B cell (primary cell): ENCODE data around the gene GGTA1. TPM values are rescaled to one million over a fixed set of nuclear protein-coding genes. Genes with fewer than 3 reads are reported as not detected.

Experiments used
- ATAC-seq: fragments of 200-7000 bp; cut with Tn5 transposase; one replicate; pipeline ENCODE4 v1.10.0; 2021; ENCODE audit warnings: low read depth, mild to moderate bottlenecking, moderate number of reproducible peaks, moderate library complexity
- CTCF ChIA-PET: fragments of 350-600 bp; sonication (Branson Sonifier 250); formaldehyde crosslinking; loops from one replicate; lab custom pipeline; 2021; ENCODE audit warnings: antibody characterized with exemption, inconsistent platforms; lab: Charles Lee
- POLR2A ChIA-PET: fragments of 350-600 bp; sonication (Branson Sonifier 250); formaldehyde crosslinking; loops from one replicate; lab custom pipeline; 2021; ENCODE audit warnings: antibody characterized with exemption; lab: Charles Lee
- DNase-seq: peaks from one replicate; pipeline ENCODE4 v3.0.0; 2013
- H2AFZ ChIP-seq: 2 replicates; pipeline ENCODE4 v1.6.1; 2012; ENCODE audit warnings: mild to moderate bottlenecking, low read depth, low read length; ENCODE audit not compliant: insufficient read depth, poor library complexity, severe bottlenecking
- H3K27ac ChIP-seq, 2 donors: 1 replicate in 1 of 2; 2 replicates in 1 of 2; pipeline ENCODE4 v1.5.1; 2012 to 2013; ENCODE audit warnings: low read length in 2 of 2, mild to moderate bottlenecking in 2 of 2, moderate library complexity in 1 of 2
- H3K27me3 ChIP-seq, 4 experiments: fragments of 200-600 bp in 1 of 4; sonication (generic) in 1 of 4; replicated peaks in 1 of 4; 1 replicate in 2 of 4; 2 replicates in 2 of 4; pipeline versions ENCODE4 v1.6.1 to v1.7.0; 2013 to 2016; ENCODE audit warnings: low read length in 3 of 4, mild to moderate bottlenecking in 2 of 4, mixed read lengths in 1 of 4, moderate library complexity in 1 of 4; ENCODE audit not compliant: insufficient read depth in 4 of 4, control insufficient read depth in 3 of 4; ENCODE audit errors: control extremely low read depth in 1 of 4
- H3K36me3 ChIP-seq, 2 experiments: replicated peaks in 1 of 2; 1 replicate in 1 of 2; 2 replicates in 1 of 2; pipeline versions ENCODE4 v1.6.1 to v1.7.1; 2013; ENCODE audit warnings: low read length in 1 of 2; ENCODE audit not compliant: insufficient read depth in 2 of 2, control insufficient read depth in 1 of 2; ENCODE audit errors: control extremely low read depth in 1 of 2, extremely low read depth in 1 of 2
- H3K4me1 ChIP-seq, 2 donors: fragments of 200-600 bp in 1 of 2; sonication (generic) in 1 of 2; 1 replicate in 1 of 2; 2 replicates in 1 of 2; pipeline versions ENCODE4 v1.5.1 to v1.6.1; 2013 to 2017; ENCODE audit warnings: low read length in 2 of 2; ENCODE audit not compliant: control insufficient read depth in 2 of 2, insufficient read depth in 2 of 2
- H3K4me2 ChIP-seq: replicated peaks from 2 replicates; pipeline ENCODE3; 2012; ENCODE audit warnings: mild to moderate bottlenecking, low read depth, low read length; ENCODE audit not compliant: poor library complexity, severe bottlenecking
- H3K4me3 ChIP-seq, 5 experiments: fragments of 200-600 bp in 1 of 5; sonication (generic) in 1 of 5; 1 replicate in 3 of 5; 2 replicates in 2 of 5; pipeline versions ENCODE4 v1.5.1 to v1.7.0; 2011 to 2016; ENCODE audit warnings: low read length in 4 of 5, mild to moderate bottlenecking in 4 of 5, low read depth in 2 of 5, control low read depth in 1 of 5, moderate library complexity in 1 of 5; ENCODE audit not compliant: insufficient read depth in 1 of 5; ENCODE audit errors: control extremely low read depth in 1 of 5, extremely low read depth in 1 of 5
- H3K79me2 ChIP-seq: fragments of 200-600 bp; sonication (generic); one replicate; pipeline ENCODE4 v1.6.0; 2016; ENCODE audit warnings: low read length; ENCODE audit not compliant: control insufficient read depth, insufficient read depth
- H3K9ac ChIP-seq: fragments of 200-600 bp; sonication (generic); 2 replicates; pipeline ENCODE4 v1.6.1; 2017; ENCODE audit warnings: mild to moderate bottlenecking, low read length, moderate library complexity
- H3K9me3 ChIP-seq, 3 donors: one replicate each; pipeline versions ENCODE4 v1.6.1 to v1.7.1; 2013; ENCODE audit warnings: low read length in 2 of 3; ENCODE audit not compliant: control insufficient read depth in 2 of 3, insufficient read depth in 1 of 3; ENCODE audit errors: control extremely low read depth in 1 of 3
- H4K20me1 ChIP-seq: 2 replicates; pipeline ENCODE4 v1.6.0; 2012; ENCODE audit warnings: mild to moderate bottlenecking, low read length; ENCODE audit not compliant: insufficient read depth, control insufficient read depth, poor library complexity, severe bottlenecking
- H3K27ac Mint-ChIP-seq: one replicate; pipeline ENCODE4 v1.8.0; 2021; ENCODE audit warnings: mixed read lengths
- H3K27me3 Mint-ChIP-seq: one replicate; pipeline ENCODE4 v1.8.0; 2021; ENCODE audit warnings: mixed read lengths
- H3K4me1 Mint-ChIP-seq: one replicate; pipeline ENCODE4 v1.8.0; 2021; ENCODE audit warnings: mixed read lengths
- H3K4me3 Mint-ChIP-seq: one replicate; pipeline ENCODE4 v1.8.0; 2021; ENCODE audit warnings: mixed read lengths
- H3K9me3 Mint-ChIP-seq: one replicate; pipeline ENCODE4 v1.8.0; 2022; ENCODE audit warnings: mixed read lengths; ENCODE audit not compliant: insufficient read depth
- CTCF ChIP-seq: fragments of 200-600 bp; IDR thresholded peaks from one replicate; pipeline ENCODE4 v1.8.0; 2022; ENCODE audit warnings: antibody characterized with exemption, mild to moderate bottlenecking
- EZH2 ChIP-seq: IDR thresholded peaks from 2 replicates; pipeline ENCODE4 v1.6.1; 2012; ENCODE audit warnings: borderline replicate concordance, low read depth, mild to moderate bottlenecking, moderate library complexity, low read length; ENCODE audit not compliant: insufficient read depth, poor library complexity, severe bottlenecking
- WGBS: methylation state at CpG from one replicate; pipeline ENCODE4 v1.1.5; 2013; ENCODE audit warnings: missing lambda C conversion rate; ENCODE audit not compliant: insufficient coverage; 5-methylcytosine and 5-hydroxymethylcytosine counted together
- intact Hi-C: fragments of 100-400 bp; cut with micrococcal nuclease; formaldehyde crosslinking; loops from one replicate; pipeline ENCODE4 v1.10.0; 2022
- polyA plus RNA-seq: library from polyadenylated mRNA; depleted of rRNA; stranded (reverse); fragments of >200 nt; gene quantifications from 2 replicates; pipeline ENCODE4 v1.2.3, GENCODE V29; 2012
- total RNA-seq, 2 donors: library from RNA; stranded (reverse); fragments of 120-200 nt in 1 of 2; gene quantifications; 1 replicate in 1 of 2; 2 replicates in 1 of 2; pipeline versions ENCODE4 v1.2.3 to v1.2.4, GENCODE V29; 2013 to 2022

The GGTA1 gene
- total and polyA plus RNA-seq, 2 donors (not counting 1 experiment from before 2014, with no cell fraction given), result not detected

GRCh38 chr9:121494192-121494591, 5.5 kb downstream of the GGTA1 start:
- TF ChIP-seq EZH2, result no peak
- no peak for TF ChIP-seq CTCF
- H3K4me3 Mint-ChIP-seq, result peak overlapping the region; percentile 13
- Histone ChIP-seq H3K27ac (no peak overlapping the region), H3K9ac (no peak overlapping the region), H3K79me2 (no peaks in the 10 kb centered on the region), H3K9me3 (peaks cover 0 to 2% (median 0%) of the 10 kb centered on the region in 3 donors), H3K4me2 (peak overlapping the region; percentile 47), H3K4me1 (peaks cover 27 to 33% of the 10 kb centered on the region in 2 donors), H3K36me3 (no peaks in the 10 kb centered on the region), H3K4me3 (no peak overlapping the region), H4K20me1 (no peaks in the 10 kb centered on the region), H2AFZ (peak overlapping the region; percentile 47), H3K27me3 (peaks cover 0 to 16% (median 8%) of the 10 kb centered on the region in 4 experiments)
- DNase-seq (peak; percentile 51), ATAC-seq (peak; percentile 26)
- H3K9me3 Mint-ChIP-seq, result peaks cover 4% of the 10 kb centered on the region
- POLR2A ChIA-PET, result no interaction called here
- H3K4me1 Mint-ChIP-seq, result peaks cover 38% of the 10 kb centered on the region
- H3K27me3 Mint-ChIP-seq, result peaks cover 18% of the 10 kb centered on the region
- no peak overlapping the region for H3K27ac Mint-ChIP-seq
- 9% methylated on average over 3 of the region's 3 CpGs for WGBS
- CTCF ChIA-PET, result no interaction called here
- intact Hi-C loops, result no loop called here

GRCh38 chr9:121491111-121491510, 8.5 kb downstream of the GGTA1 start:
- POLR2A ChIA-PET, result no interaction called here
- intact Hi-C loops, result no loop called here

More at GRCh38 chr9:121491111-121491510, 8.5 kb downstream of the GGTA1 start:
- H3K4me1 Mint-ChIP-seq, result peaks cover 29% of the 10 kb centered on the region
- ATAC-seq (no peak), DNase-seq (no peak)
- H2AFZ ChIP-seq, result no peak overlapping the region
- H3K9ac ChIP-seq, result no peak overlapping the region
- no peak overlapping the region for H3K4me3 Mint-ChIP-seq
- peaks cover 22 to 27% of the 10 kb centered on the region in 2 donors for H3K4me1 ChIP-seq
- H3K27me3 Mint-ChIP-seq, result no peaks in the 10 kb centered on the region
- H3K9me3 Mint-ChIP-seq, result peaks cover 2% of the 10 kb centered on the region
- WGBS, result 89% methylated on average over 4 of the region's 5 CpGs
- H3K79me2 ChIP-seq, result no peaks in the 10 kb centered on the region
- H4K20me1 ChIP-seq, result no peaks in the 10 kb centered on the region
- CTCF ChIA-PET, result interaction anchor here (1.3 kb wide), 1 partner anchor 10 kb away, joined by 3 read pairs; no protein-coding TSS in a partner anchor
- TF ChIP-seq CTCF (no peak), EZH2 (no peak)
- H3K27ac ChIP-seq, result no peak overlapping the region
- H3K36me3 ChIP-seq, result no peaks in the 10 kb centered on the region
- peaks cover 0 to 2% (median 0%) of the 10 kb centered on the region in 3 donors for H3K9me3 ChIP-seq
- no peak overlapping the region for H3K27ac Mint-ChIP-seq
- no peaks in the 10 kb centered on the region for H3K27me3 ChIP-seq
- H3K4me2 ChIP-seq, result no peak overlapping the region
- no peak overlapping the region for H3K4me3 ChIP-seq
